A549 (cell line): Measurements from ENCODE around the gene ACSF3.
"Not testable (repeated sequence)": the region's sequence is repeated elsewhere in the genome, so short reads cannot be mapped to it uniquely, and the experiment has no call there.

ENCODE experiments used
- EHMT2 ChIP-seq: fragments of 200-600 bp; sonication (generic); IDR thresholded peaks from 2 replicates; pipeline ENCODE4 v1.6.1; 2016; ENCODE audit warnings: antibody characterized with exemption, low read depth, mild to moderate bottlenecking, moderate library complexity
- JUN ChIP-seq, 2 experiments: fragments of >200 bp; sonication (Bioruptor Twin); formaldehyde crosslinking; IDR thresholded peaks; 2 replicates in 1 of 2; 3 replicates in 1 of 2; pipeline ENCODE4 v1.6.1; 2016 to 2017
- POLR2A ChIP-seq: IDR thresholded peaks from 2 replicates; pipeline ENCODE4 v1.6.1; 2012; ENCODE audit warnings: mild to moderate bottlenecking, low read length
- TF ChIP-seq, protein P1 (sequence below): fragments of >200 bp; sonication (Bioruptor Twin); formaldehyde crosslinking; IDR thresholded peaks from 3 replicates; pipeline ENCODE4 v1.5.1; 2016
- TF ChIP-seq, protein P2 (sequence below): IDR thresholded peaks from 2 replicates; pipeline ENCODE4 v1.6.1; 2012

DNA sequence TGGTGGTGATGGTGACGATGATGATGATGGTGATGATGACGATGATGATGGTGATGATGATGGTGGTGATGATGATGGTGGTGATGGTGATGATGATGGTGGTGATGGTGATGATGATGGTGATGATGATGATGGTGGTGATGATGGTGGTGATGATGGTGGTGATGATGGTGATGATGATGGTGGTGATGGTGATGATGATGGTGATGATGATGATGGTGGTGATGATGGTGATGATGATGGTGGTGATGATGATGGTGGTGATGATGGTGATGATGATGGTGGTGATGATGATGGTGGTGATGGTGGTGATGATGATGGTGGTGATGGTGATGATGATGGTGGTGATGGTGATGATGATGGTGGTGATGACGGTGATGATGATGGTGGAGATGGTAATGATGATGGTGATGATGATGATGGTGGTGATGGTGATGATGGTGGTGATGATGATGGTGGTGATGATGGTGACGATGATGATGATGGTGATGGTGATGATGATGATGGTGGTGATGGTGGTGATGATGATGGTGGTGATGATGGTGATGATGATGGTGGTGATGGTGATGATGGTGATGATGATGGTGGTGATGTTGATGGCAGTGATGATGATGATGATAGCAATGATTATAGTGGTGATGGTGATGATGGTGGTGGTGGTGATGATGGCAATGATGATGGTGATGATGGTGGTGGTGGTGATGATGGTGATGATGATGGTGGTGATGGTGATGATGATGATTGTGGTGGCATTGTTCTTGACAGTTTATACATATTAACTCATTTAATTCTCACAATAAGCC lies 24.6 kb upstream of the ACSF3 start:
- TF ChIP-seq POLR2A; JUN (IDR thresholded peaks at IDR 0.05): not testable (repeated sequence)
- TF ChIP-seq, protein P1, sequence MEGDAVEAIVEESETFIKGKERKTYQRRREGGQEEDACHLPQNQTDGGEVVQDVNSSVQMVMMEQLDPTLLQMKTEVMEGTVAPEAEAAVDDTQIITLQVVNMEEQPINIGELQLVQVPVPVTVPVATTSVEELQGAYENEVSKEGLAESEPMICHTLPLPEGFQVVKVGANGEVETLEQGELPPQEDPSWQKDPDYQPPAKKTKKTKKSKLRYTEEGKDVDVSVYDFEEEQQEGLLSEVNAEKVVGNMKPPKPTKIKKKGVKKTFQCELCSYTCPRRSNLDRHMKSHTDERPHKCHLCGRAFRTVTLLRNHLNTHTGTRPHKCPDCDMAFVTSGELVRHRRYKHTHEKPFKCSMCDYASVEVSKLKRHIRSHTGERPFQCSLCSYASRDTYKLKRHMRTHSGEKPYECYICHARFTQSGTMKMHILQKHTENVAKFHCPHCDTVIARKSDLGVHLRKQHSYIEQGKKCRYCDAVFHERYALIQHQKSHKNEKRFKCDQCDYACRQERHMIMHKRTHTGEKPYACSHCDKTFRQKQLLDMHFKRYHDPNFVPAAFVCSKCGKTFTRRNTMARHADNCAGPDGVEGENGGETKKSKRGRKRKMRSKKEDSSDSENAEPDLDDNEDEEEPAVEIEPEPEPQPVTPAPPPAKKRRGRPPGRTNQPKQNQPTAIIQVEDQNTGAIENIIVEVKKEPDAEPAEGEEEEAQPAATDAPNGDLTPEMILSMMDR = not testable (repeated sequence)
- TF ChIP-seq EHMT2 = 0 out of 2 replicates have a peak, but pooled peaks have one; percentile 36
- TF ChIP-seq, protein P2, sequence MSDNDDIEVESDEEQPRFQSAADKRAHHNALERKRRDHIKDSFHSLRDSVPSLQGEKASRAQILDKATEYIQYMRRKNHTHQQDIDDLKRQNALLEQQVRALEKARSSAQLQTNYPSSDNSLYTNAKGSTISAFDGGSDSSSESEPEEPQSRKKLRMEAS = not testable (repeated sequence)
